GM12891 (cell line): ENCODE data around the gene CFAP45.

ENCODE experiments used
- POLR2A ChIP-seq: IDR thresholded peaks from 2 replicates; pipeline ENCODE4 v1.6.1; 2011; ENCODE audit warnings: low read depth, low read length, control low read depth
- POLR2AphosphoS5 ChIP-seq: IDR thresholded peaks from 2 replicates; pipeline ENCODE4 v1.6.1; 2011; ENCODE audit warnings: low read depth, low read length, control low read depth
- TAF1 ChIP-seq: IDR thresholded peaks from 2 replicates; pipeline ENCODE4 v1.6.1; 2011; ENCODE audit warnings: low read depth, low read length, control low read depth

DNA sequence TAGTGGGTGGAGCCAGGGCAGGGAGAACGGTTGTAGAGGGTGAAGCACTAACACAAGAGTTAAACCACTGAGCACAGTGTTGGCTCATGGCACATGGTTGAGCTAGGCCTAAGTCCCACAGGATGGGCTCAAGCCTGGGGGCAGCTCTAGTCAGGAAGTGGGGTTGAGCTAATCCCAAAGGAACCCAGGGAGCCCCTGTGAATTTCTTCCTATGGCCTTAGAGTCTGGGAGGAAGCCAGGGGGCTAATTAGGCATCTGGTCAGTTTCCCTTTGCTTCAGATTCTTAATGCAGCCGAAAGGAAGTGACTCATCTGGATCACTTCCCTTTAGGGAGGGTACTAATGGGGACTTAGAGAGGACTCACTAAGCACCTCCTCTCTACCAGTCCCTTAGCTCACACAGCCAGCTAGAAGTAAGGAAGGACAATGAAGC lies 10.1 kb downstream of the CFAP45 start:
- TF ChIP-seq POLR2A (no peak), TAF1 (no peak), POLR2AphosphoS5 (no peak)
